ENCODE results near the gene RPRD2. TPM values are rescaled to one million over a fixed set of nuclear protein-coding genes. Genes with fewer than 3 reads are reported as not detected.

Gene RPRD2
- total RNA-seq, 1 experiment from 2014 or later = 26.7 TPM

GRCh38 chr1:150429805-150430204 is 65.9 kb downstream of the RPRD2 start:
- intact Hi-C loops (cut with micrococcal nuclease) = loop anchor here (10.0 kb wide), 1 partner anchor 175 kb away; the partner anchor contains the start of gene CA14
- no peak for ATAC-seq

More at GRCh38 chr1:150429805-150430204, 65.9 kb downstream of the RPRD2 start:
- Histone ChIP-seq H3K27me3 (ENCODE audit: insufficient read depth, low read length) (no peaks in the 10 kb centered on the region), H3K27ac (ENCODE audit: low read depth, low read length) (no peak overlapping the region), H3K9me2 (ENCODE audit: insufficient read depth) (no peaks in the 10 kb centered on the region), H3K36me3 (ENCODE audit: control insufficient read depth in 1 of 2, insufficient read depth in 2 of 2, low read length in 2 of 2) (no peaks in the 10 kb centered on the region), H3K79me2 (ENCODE audit: insufficient read depth, low read length) (peaks cover 4% of the 10 kb centered on the region), H3K4me3 (replicated peaks in 1 of 2; ENCODE audit: low read depth in 1 of 2, low read length in 2 of 2) (no peak overlapping the region), H3K9me3 (ENCODE audit: control insufficient read depth in 1 of 2, insufficient read depth in 1 of 2, low read depth in 1 of 2, low read length in 2 of 2) (no peaks in the 10 kb centered on the region), H3K4me2 (ENCODE audit: low read length) (no peak overlapping the region), H4K20me1 (ENCODE audit: insufficient read depth) (no peaks in the 10 kb centered on the region), H2AFZ (ENCODE audit: low read depth, low read length, poor library complexity, severe bottlenecking) (no peak overlapping the region), H3K9ac (ENCODE audit: low read length) (no peak overlapping the region), H3K4me1 (ENCODE audit: control insufficient read depth in 1 of 2, insufficient read depth in 2 of 2, low read length in 2 of 2) (no peaks in the 10 kb centered on the region)
- ChIA-PET RAD21 (ENCODE audit: low non-redundant PET in 1 of 2, low total read pairs in 2 of 2, uncharacterized antibody in 2 of 2, unreplicated experiment in 2 of 2) (no interaction called here), POLR2A (no interaction called here), CTCF (no interaction called here)
- DNase-seq (ENCODE audit: low read depth, low spot score) = no peak
- TF ChIP-seq ATF3 (IDR thresholded peaks at IDR 0.05) (no peak), SP1 (IDR thresholded peaks at IDR 0.05; ENCODE audit: low read depth) (no peak), EZH2 (IDR thresholded peaks at IDR 0.05) (no peak), EZH2phosphoT487 (IDR thresholded peaks at IDR 0.05; ENCODE audit: borderline replicate concordance) (no peak), ZBTB33 (IDR thresholded peaks at IDR 0.05; ENCODE audit: extremely low read depth, insufficient replicate concordance, low read length) (no peak), YY1 (IDR thresholded peaks at IDR 0.05; ENCODE audit: extremely low read depth, insufficient replicate concordance, low read depth, low read length) (no peak), POLR2A (IDR thresholded peaks at IDR 0.05; ENCODE audit: borderline replicate concordance, extremely low read depth, insufficient read depth, insufficient read length) (no peak), POLR2AphosphoS5 (IDR thresholded peaks at IDR 0.05; ENCODE audit: low read depth, low read length) (no peak), SIN3A (IDR thresholded peaks at IDR 0.05; ENCODE audit: low read depth) (no peak), TCF7L2 (IDR thresholded peaks at IDR 0.05; ENCODE audit: borderline replicate concordance, extremely low read depth, insufficient read depth, insufficient read length) (no peak), CEBPB (IDR thresholded peaks at IDR 0.05; ENCODE audit: low read depth) (no peak), CBX3 (IDR thresholded peaks at IDR 0.05; ENCODE audit: low read depth) (no peak), RAD21 (IDR thresholded peaks at IDR 0.05; ENCODE audit: low read depth) (peak; percentile 31; the same call in 1 of the 2 replicates), CTCF (IDR thresholded peaks at IDR 0.05 in 2 of 3, conservative IDR thresholded peaks at IDR 0.05 in 1 of 3; ENCODE audit: borderline replicate concordance in 1 of 3, insufficient read depth in 1 of 3, low read depth in 2 of 3, low read length in 2 of 3) (peak in 1 of 3 experiments; percentile 10; a peak in 1 of 6 replicates), ELF1 (IDR thresholded peaks at IDR 0.05; ENCODE audit: borderline replicate concordance, low read depth) (no peak), EGR1 (IDR thresholded peaks at IDR 0.05; ENCODE audit: low read depth) (no peak)
- no TSS peak for BruUV-seq (replicated peaks)
